Posterior cingulate gyrus (tissue), 11 donors: ENCODE results near the gene PLCL2.

Experiments
- DNase-seq, 10 donors: peaks; one replicate each; pipeline versions ENCODE4 v3.0.0 to v3.0.0-alpha.2; 2020 to 2021; ENCODE audit warnings: mixed read lengths in 3 of 10
- intact Hi-C: fragments of 100-400 bp; cut with DNase I; formaldehyde crosslinking; loops from one replicate; pipeline ENCODE4 v1.15.1; 2023

The PLCL2 gene

DNA sequence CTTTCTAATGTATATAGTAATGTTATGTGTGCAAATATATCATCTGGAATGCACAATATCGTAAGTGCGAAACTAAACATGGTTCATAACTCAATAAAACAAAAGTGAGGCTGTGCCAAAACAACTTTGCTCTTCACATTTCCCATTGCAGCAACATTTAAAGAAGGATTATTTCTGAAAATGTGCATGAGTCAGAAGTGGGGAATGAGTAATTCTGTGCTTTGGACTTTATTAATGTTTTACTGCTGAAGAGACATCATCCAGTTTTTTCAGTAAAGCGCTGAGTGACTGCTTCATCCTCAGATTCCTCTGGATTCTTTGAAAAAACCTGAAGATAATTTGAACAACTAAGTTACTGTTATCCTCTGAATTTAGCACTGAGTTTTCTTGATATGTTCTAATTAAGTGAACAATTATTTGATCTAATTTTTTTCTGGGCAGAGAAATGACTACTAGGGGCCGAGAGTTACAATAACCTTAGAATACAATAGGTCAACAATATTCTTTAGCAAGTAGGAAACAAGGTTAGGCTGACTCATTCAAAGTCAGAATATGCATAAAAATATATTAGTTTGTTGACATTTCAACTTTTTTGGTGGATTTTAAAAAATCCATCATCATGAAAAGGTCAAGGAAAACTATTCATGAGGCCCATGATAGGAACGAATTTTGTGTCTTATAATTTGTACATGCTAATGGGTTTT lies 20.0 kb upstream of the PLCL2 start:
- no peak for DNase-seq
- intact Hi-C loops = no loop called here

DNA sequence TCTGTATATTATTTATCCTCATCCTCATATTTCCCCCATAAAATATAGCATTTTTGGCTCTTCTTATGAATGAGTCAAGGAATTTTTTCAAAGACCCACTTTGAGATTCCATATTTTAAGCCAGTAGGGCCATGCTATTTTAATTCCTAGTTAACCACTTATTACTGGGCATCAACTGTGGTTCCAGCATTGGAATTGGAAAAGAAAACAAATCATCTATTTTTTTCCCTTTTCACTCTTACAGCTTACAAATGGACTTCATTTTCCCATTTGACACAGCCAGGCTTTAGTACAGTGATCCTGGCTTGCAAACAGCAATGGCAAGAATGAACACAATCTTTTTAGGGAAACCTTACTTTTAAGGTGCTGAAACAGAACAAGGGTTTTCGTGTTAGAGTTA lies 19.4 kb upstream of the PLCL2 start:
- intact Hi-C loops = no loop called here
- no peak for DNase-seq

DNA sequence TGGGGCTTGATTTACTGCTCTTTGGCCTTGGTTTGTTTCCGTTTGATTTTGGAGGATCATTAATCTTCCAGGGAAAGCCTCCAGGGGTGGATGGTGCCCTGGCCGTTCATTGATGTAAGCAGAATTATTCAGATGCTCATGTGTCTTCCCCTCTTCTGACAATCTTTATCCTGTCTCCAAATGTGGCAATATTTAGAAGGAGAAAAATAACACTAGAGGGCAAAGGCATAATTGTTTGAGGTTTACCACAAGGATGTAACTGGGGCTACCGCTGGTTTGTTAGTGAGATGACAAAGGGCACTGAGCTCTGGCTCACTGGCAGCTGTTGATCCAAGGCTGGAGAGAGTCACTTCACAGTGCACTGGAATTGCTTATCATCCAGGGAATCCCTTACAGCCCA lies 18.2 kb upstream of the PLCL2 start:
- DNase-seq = no peak
- intact Hi-C loops = no loop called here

DNA sequence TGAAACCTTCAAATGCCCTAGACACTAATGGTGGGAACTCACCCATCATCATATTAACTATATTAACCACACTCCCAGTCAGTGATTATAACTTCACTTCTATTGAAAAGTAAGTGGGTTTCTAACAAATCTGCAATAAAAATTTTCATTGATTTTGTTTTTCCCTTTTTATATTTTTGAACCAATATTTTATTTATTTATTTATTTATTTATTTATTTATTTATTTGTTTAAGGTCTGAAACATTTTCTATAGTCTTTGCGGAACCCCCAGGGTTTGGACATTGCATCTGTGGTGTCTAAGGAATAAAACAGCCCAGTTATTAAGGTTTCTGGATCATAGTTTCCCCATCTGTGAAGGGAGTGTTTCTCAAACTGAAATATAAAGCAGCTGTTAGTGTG lies 16.2 kb upstream of the PLCL2 start:
- no peak for DNase-seq
- intact Hi-C loops = no loop called here

DNA sequence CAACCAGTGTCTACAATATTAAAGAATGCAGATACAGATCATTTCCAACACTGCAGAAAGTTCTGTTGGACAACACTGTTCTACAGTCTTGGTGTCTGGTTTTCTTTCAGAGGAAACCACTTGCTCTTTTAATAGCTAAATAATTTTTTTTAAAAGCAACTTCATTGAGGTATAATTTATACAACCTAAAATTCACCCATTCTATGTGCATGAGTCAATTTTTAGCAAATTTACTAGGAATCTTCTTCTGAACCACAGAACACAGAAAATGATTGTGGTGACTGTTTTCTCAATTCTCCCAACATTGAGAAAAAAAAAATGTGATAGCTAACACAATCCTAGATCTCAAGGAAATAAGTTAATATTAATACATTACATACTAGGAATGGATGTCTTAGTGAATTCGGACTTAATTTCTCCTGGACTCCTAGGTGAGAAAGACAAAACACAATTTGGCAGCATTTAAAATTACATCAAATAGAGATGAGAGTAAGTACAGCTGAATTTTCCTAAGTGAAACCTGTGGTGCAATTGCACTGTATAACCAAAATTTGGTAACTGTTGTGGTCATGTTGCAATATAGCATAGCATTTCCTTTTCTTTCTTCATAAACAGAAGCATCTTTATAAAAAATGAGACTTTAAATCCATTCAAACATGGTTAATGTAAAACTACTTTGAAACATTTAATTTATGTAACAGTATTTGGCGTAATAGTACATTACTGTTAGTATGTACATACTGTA lies 15.3 kb upstream of the PLCL2 start:
- intact Hi-C loops = no loop called here
- DNase-seq = no peak

DNA sequence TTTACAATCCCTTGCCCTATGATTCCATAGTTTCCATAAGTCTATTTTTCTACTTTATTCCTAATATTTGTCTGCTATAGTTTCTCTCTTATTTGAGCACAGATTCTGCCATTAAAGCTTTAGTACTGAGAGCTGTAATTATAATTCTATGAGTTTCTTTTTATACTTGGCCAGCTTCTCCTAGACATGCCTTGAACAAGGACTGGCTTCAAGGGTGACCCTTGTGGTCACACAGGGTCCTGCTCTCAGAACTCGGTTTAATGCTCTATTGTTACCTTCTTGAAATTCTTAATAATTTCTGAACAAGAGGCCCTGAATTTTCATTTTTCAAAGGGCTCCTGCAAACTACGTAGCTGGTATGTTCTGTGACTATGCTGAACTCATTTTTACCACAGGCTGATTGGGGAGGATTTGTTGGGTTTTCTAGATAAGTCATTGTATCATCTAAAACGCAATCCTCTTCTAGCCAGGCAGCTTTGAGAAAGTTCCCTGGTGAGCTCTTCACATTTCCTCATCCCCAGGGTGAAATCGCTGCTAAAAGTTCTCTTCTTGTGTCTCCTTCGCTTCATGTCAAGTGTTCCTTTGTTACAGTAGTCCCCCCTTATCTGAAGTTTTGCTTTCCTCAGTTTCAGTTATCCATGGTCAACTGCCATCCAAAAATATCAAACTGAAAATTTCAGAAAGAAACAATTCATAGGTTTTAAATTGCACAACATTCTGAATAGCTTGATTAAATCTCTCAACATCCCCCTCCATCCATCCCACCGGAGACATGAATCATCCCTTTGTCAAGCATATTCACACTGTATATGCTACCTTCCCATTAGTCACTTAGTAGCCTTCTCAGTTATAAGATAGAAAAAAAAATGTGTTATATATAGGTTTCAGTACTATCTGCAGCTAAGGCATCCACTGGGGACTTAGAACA lies 12.6 kb upstream of the PLCL2 start:
- intact Hi-C loops = no loop called here
- no peak for DNase-seq

DNA sequence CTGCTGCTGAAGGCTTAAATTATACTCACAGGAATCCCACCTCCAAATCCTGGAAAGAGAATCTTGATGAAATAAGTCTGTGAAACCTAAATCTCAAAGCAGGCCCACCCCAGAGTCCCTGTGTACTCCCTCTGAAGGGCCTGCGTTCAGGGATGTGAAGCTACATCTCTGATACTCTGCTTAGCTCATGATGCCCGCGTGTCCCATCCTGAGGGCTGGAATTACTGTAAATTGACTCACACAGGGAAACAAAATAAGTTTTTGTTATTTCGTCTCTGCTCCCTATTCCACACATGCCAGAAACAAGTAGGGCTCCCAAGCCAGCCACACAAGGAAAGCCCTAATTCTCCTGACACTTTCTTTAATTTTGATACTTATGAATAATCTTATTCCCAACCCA lies 10.9 kb upstream of the PLCL2 start:
- DNase-seq = no peak
- intact Hi-C loops = no loop called here

DNA sequence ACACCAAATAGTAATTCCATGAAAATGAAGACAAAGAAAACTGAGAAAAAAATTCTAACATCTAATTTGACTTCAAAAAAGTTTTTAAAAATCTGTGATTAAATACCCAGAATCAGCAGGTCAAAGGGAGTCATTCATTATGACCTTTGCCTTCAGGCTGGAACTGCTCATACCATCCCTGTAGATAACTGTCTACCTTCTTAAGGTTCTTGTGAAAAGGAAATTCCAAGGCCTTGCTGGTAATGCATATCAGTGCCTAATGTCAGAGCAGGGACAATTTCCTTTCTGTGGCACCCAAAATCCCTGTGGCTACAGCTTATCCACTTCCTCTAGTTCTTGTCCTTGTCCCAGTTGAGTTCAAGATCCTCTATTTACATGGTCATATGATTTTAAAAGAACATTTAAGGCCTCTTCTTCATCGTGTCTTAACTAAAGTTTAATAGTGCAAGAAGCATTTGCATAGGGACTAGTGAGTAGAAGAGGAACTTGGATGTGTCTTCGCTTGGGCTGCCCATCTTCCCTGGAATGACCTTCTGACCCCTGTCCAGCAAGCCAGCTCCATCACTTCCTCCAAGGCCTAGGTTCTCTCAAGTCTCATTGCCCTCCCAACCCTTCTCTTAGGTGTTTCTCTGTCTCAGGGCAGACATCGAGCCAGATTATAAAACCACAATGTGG lies 8.7 kb upstream of the PLCL2 start:
- intact Hi-C loops = no loop called here
- DNase-seq = no peak

DNA sequence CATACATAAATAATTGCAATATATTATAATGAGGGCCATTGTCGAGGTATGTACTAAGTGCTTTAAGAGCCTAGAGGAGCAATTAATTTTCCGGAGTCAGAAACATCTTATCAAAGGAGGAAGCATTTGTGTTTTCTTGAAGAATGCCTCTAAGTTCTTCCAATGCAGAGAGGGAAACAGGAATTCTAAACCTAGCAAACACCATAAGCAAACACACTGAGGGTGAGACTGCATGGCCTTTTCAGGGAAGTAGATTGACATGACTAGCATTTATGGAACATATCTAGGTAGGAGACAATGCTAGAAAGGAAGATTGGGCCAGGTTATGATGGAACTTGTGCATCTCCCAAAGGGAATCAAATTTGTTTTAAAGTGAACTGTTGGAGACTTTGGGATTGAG lies 7.2 kb upstream of the PLCL2 start:
- intact Hi-C loops = no loop called here

DNA sequence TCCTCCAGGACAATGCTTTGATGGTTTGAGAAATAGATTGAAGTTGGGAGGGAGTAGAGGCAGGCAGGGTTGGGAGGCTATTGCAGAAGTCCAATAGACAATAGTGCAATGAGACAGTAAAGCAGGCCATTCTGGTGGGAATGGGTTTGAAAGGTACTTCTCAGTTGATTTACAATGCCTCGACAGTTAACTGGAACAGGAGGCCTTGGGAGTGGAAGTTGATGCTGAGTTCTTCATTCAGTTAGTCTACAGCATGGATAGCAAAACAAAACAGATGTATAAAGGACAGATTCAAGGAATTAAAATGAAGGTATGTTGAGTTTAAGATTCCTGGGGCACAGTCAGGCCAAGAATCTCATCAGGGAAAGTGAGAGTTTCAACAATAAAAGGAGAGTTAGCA lies 6.8 kb upstream of the PLCL2 start:
- intact Hi-C loops = no loop called here
- DNase-seq = no peak

More for the DNA sequence above, 7.2 kb upstream of the PLCL2 start:
- no peak for DNase-seq

DNA sequence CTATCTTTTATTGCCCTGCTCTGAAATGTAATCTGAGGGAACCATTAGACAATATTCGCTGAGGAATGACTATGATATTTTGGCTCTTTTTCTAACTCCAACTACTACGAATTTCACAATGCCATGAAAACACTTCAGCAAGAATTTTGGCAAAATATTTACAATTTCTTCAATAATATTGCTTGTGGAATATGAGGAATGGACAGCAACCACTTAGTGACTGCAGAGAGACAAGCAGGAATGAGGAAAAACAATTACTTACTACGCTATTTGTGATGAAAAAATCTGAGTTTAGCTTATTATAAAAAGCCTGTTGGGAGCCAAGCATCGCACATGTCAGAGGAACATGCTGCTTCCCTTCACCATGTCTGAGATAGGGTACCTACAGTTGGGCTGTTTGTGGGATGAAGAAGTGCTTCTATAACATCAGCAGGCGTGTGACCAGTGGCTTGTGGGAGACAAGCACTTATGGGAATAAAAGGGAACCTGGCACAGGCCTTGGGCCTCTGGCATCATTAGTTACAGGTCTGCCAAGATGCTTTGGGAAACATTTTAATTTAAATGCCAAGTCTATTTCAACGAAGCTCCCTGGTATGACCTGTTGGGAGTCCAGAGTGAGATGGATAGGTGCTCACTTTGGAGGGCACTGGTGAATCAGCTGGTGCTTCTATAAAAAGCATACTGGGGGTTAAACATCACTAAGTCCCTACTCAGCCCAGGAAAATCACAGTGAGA lies 2.7 kb upstream of the PLCL2 start:
- intact Hi-C loops = loop anchor here (10.0 kb wide), 2 partner anchors 153 to 277 kb away; partner anchors contain the start of gene DAZL
- no peak for DNase-seq

DNA sequence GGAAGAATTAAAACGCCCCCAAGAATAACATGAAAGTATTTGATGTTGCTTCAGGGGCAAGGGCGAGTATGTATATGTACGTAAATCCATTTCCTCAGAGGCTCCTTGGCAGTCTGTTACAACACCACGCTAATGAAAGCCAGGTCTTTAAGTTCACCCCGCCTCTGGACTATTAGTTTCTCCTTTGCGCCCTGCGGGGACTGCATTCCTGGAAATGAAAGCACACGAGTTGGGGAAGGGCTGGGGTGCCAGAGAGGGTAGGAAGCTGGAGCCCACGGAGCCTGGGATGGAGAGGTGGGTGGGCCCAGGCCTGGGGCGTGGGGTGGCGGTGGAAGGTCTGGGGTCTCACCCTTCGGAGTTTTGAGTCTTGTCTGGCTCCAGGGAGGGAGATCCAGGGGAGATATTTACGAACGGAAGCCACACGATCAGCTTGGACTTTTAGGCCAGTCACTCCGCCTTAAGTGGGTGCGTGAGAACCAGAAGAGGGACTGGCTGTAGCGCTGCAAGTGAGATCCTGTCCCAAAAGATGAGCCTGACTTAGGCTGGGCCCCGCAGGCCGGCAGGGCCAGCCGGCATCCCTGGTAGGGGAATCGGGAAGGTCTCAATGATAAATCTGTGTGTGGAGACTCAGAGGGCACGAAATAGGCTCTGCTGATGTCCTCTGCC lies 1.6 kb upstream of the PLCL2 start:
- intact Hi-C loops = loop anchor here (10.0 kb wide), 2 partner anchors 152 to 278 kb away; partner anchors contain the start of gene DAZL
- DNase-seq = no peak

DNA sequence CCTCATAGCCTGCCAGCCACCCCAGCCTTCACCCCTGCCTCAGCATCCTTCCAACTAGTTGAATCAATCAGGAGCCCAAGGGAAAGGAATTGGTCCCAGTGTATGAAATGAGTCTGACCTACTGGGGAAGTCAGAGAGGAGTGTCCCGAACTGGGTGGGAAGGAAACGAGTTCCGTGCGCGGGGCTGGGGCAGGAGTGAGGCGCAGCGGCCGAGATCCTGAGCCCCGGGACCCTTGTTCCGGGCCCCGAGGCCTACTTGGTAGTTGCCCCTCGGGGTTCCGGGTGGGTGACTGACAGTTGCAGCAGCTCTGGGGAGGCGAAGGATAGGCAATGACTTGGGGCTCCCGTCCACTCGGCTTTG lies 1.1 kb upstream of the PLCL2 start:
- no peak for DNase-seq
- intact Hi-C loops = loop anchor here (10.0 kb wide), 2 partner anchors 151 to 279 kb away; partner anchors contain the start of gene DAZL

DNA sequence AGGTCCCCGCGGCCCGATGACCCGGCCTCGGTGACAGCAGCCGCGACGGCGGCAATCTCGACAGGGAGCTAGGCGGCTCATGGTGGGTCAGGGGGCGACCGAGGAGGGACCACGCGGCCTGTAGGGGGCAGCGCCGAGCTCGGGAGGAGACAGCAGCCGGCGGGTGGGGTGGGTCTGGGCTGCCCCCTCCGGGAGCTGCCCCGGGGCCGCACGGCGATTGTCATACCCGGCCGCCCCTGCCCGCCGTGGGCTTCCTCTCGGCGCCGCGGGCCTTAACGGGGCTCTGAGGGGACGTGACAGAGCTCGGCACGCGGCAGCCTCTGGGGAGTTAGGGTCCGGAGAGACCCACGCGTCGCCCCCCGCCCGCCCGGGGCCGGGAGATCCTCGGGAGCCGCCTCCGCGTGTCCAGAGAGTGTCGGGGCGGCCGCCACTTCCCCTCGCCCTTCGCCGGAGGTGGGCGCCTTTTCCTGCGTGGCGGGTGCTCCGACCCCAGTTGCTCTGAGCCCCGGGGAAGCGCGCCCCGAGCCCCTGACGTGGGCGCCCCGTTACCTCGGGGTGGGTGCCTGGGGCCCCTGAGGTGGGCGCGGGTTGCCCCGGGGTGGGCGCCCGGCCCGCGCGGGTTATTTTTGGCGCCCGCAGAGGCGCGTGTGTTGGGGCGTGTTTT lies 539 bp upstream of the PLCL2 start:
- DNase-seq = peak; percentile 26 to 91 (median 47)
- intact Hi-C loops = loop anchor here (10.0 kb wide), 2 partner anchors 151 to 279 kb away; partner anchors contain the start of gene DAZL

DNA sequence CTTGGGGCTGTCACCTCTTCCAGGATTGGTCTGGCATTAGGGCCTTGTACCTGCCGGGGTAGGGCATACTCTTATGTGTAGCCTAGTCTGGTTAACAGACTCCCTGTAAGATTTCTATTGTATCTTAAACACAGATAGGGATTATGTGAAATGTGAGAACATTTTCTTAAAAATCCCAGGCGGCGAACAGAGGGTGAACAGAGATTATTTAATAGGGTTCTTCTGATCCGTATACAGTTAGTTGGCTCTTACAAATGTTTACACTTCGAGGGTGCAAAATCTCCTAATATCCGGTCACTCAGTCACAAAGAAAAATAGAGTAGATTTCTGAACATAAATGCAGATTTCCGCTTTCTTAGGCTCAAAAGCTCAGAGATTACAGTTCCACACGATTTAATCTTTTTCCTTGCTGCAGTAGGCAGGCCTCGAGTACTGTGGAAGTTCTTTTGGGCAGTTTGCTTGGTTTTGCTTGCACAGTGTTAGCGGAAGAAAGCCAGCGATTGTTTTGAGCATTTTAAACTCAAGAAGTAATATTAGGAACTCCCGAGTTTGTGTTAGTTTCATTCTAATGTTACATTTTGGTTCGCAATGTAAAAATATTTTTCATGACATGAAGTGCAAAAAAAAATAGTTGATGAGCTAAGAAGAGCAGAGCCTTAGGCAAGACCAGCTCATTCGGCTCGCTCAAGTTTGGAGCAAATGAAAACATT lies 993 bp downstream of the PLCL2 start:
- intact Hi-C loops = loop anchor here (10.0 kb wide), 2 partner anchors 149 to 281 kb away; partner anchors contain the start of gene DAZL
- DNase-seq = no peak

DNA sequence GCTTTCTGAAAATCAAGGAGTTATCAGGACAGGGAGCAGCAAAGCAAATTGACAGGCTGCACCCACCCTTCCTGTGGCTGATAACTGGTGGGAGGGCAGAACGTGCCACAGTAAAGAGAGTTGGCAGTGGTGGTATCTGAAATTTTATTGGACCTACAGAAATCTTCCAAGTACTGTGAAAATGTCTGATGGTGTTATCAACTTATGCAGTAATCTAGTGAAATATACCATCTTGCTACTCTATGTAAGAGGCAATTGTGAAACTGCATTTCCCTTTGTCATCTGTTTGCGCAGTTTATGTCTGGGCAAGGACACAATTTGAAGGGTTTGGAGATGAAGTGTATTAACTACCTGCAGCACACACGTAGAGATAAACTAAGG lies 1.5 kb downstream of the PLCL2 start:
- intact Hi-C loops = loop anchor here (10.0 kb wide), 2 partner anchors 149 to 281 kb away; partner anchors contain the start of gene DAZL
- DNase-seq = no peak

DNA sequence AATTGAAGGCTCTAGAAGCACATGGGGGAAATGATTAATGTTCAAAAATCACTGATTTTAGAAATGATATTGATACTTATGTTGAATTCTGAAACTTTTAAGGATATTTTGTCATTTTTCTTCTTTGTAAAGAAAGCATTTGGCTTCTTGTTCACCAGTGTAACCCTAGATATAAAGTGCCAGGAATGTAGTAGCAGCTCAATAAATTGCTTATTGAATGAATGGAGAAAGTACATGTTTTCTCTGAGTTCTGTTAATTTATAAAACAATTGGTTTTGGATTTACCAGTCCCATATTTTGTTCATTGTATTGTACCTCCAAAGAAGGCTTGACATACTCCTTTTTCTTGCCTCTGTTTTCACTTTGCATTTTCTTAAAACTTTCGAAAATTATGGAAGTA lies 2.4 kb downstream of the PLCL2 start:
- no peak for DNase-seq
- intact Hi-C loops = loop anchor here (10.0 kb wide), 2 partner anchors 148 to 282 kb away; partner anchors contain the start of gene DAZL

DNA sequence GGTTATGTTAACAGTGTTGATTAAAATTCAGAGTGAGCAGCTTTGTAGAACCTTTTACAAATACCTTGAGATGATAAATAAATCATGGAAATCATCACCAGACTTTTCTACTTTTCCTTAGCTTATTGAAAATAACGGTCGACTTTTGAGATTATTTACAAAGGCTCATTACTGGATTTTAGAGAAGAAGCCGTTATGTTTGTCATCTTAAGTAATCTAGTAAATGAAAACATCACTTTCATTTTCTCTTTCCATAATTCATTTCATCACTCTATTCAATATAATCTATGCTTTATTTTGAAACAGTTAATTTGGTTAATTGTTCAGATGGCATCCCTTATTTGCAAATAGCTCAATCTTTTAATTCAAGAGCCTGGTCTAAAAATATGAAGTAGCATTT lies 3.6 kb downstream of the PLCL2 start:
- intact Hi-C loops = loop anchor here (10.0 kb wide), 2 partner anchors 146 to 284 kb away; partner anchors contain the start of gene DAZL

More for the DNA sequence above, 3.6 kb downstream of the PLCL2 start:
- DNase-seq = no peak
